Dermis blood vessel endothelial cell (primary cell): ENCODE data around the gene AAMDC. TPM values are rescaled to one million over a fixed set of nuclear protein-coding genes. Genes with fewer than 3 reads are reported as not detected.
"Not testable (repeated sequence)": the region's sequence is repeated elsewhere in the genome, so short reads cannot be mapped to it uniquely, and the experiment has no call there.

Source experiments
- DNase-seq: peaks from one replicate; pipeline ENCODE4 v3.0.0; 2010
- total RNA-seq: library from RNA; depleted of rRNA; stranded (reverse); fragments of >200 nt; gene quantifications from 2 replicates; pipeline ENCODE4 v1.2.3, GENCODE V29; 2014

Gene AAMDC
- total RNA-seq, 1 donor from 2014 or later, result 35.6 TPM

GRCh38 chr11:77821349-77821851, 456 bp downstream of the AAMDC start:
- peak; percentile 36 for DNase-seq

GRCh38 chr11:77822126-77822525, 1.2 kb downstream of the AAMDC start:
- DNase-seq, result not testable (repeated sequence)

GRCh38 chr11:77823775-77824174, 2.8 kb downstream of the AAMDC start:
- DNase-seq, result no peak

- DNase-seq, result no peak
Observed at GRCh38 chr11:77828926-77829325, 8.0 kb downstream of the AAMDC start.

GRCh38 chr11:77833302-77833701, 12.4 kb downstream of the AAMDC start:
- no peak for DNase-seq

- DNase-seq, result peak; percentile 76
Observed at GRCh38 chr11:77842441-77843121, 21.6 kb downstream of the AAMDC start.

GRCh38 chr11:77843700-77844099, 22.8 kb downstream of the AAMDC start:
- not testable (repeated sequence) for DNase-seq

- DNase-seq, result no peak
Observed at GRCh38 chr11:77851503-77851902, 30.6 kb downstream of the AAMDC start.

- DNase-seq, result no peak
Observed at GRCh38 chr11:77854838-77855237, 33.9 kb downstream of the AAMDC start.

GRCh38 chr11:77857906-77858457, 37.0 kb downstream of the AAMDC start:
- not testable (repeated sequence) for DNase-seq

GRCh38 chr11:77861444-77861843, 40.5 kb downstream of the AAMDC start:
- not testable (repeated sequence) for DNase-seq

- DNase-seq, result no peak
Observed at GRCh38 chr11:77865805-77866204, 44.9 kb downstream of the AAMDC start.

GRCh38 chr11:77866336-77866735, 45.4 kb downstream of the AAMDC start:
- DNase-seq, result no peak

- DNase-seq, result no peak
Observed at GRCh38 chr11:77868744-77869143, 47.8 kb downstream of the AAMDC start.

GRCh38 chr11:77871855-77872254, 50.9 kb downstream of the AAMDC start:
- DNase-seq, result no peak

GRCh38 chr11:77873345-77873744, 52.4 kb downstream of the AAMDC start:
- DNase-seq, result no peak

- no peak for DNase-seq
Observed at GRCh38 chr11:77874206-77874605, 53.3 kb downstream of the AAMDC start.

- no peak for DNase-seq
Observed at GRCh38 chr11:77876045-77876444, 55.1 kb downstream of the AAMDC start.

- peak; percentile 55 for DNase-seq
Observed at GRCh38 chr11:77878247-77878646, 57.3 kb downstream of the AAMDC start.

GRCh38 chr11:77879218-77879617, 58.3 kb downstream of the AAMDC start:
- no peak for DNase-seq

GRCh38 chr11:77882396-77882795, 61.5 kb downstream of the AAMDC start:
- no peak for DNase-seq

GRCh38 chr11:77883775-77884174, 62.8 kb downstream of the AAMDC start:
- no peak for DNase-seq

GRCh38 chr11:77884186-77884828, 63.4 kb downstream of the AAMDC start:
- DNase-seq, result no peak

GRCh38 chr11:77884829-77885190, 63.9 kb downstream of the AAMDC start:
- no peak for DNase-seq
